Common myeloid progenitor, CD34-positive (primary cell): ENCODE measurements around the gene CAMK2A.

ENCODE experiments used
- CTCF ChIA-PET: fragments of 350-600 bp; sonication (Branson Sonifier 250); formaldehyde crosslinking; loops from one replicate; lab custom pipeline; 2021; ENCODE audit warnings: antibody characterized with exemption; lab: Charles Lee
- POLR2A ChIA-PET: fragments of 350-600 bp; sonication (Branson Sonifier 250); formaldehyde crosslinking; loops from one replicate; lab custom pipeline; 2021; ENCODE audit warnings: antibody characterized with exemption; lab: Charles Lee
- DNase-seq, 3 donors: peaks; one replicate each; pipeline versions ENCODE4 v3.0.0 to v3.0.0-alpha.2; 2013
- H3K27ac ChIP-seq, 2 experiments: 1 replicate in 1 of 2; 2 replicates in 1 of 2; pipeline ENCODE4 v1.7.0; 2013; ENCODE audit warnings: inconsistent platforms in 2 of 2, low read length in 2 of 2, mild to moderate bottlenecking in 2 of 2, low read depth in 1 of 2, moderate library complexity in 1 of 2; ENCODE audit not compliant: severe bottlenecking in 2 of 2, insufficient read depth in 1 of 2, poor library complexity in 1 of 2
- H3K27me3 ChIP-seq, 5 experiments: replicated peaks in 2 of 5; 1 replicate in 3 of 5; 2 replicates in 2 of 5; pipeline versions ENCODE4 v1.6.1 to v1.7.0; 2013; ENCODE audit warnings: low read length in 4 of 5, mild to moderate bottlenecking in 2 of 5, moderate library complexity in 2 of 5, inconsistent platforms in 1 of 5; ENCODE audit not compliant: insufficient read depth in 5 of 5, control insufficient read depth in 4 of 5
- H3K36me3 ChIP-seq, 4 experiments: 1 replicate in 2 of 4; 2 replicates in 2 of 4; pipeline versions ENCODE4 v1.6.1 to v1.7.0; 2013; ENCODE audit warnings: low read length in 3 of 4, control low read depth in 1 of 4, mild to moderate bottlenecking in 1 of 4; ENCODE audit not compliant: control insufficient read depth in 4 of 4, insufficient read depth in 4 of 4
- H3K4me1 ChIP-seq, 4 experiments: 1 replicate in 3 of 4; 2 replicates in 1 of 4; pipeline versions ENCODE4 v1.6.1 to v1.7.1; 2013; ENCODE audit warnings: low read length in 3 of 4, mild to moderate bottlenecking in 3 of 4, control low read depth in 1 of 4, inconsistent platforms in 1 of 4, moderate library complexity in 1 of 4; ENCODE audit not compliant: control insufficient read depth in 4 of 4, insufficient read depth in 4 of 4; ENCODE audit errors: control extremely low read depth in 1 of 4
- H3K4me3 ChIP-seq, 7 experiments: 1 replicate in 4 of 7; 2 replicates in 3 of 7; pipeline versions ENCODE4 v1.5.1 to v1.7.0; 2013; ENCODE audit warnings: mild to moderate bottlenecking in 7 of 7, low read length in 6 of 7, moderate library complexity in 6 of 7, inconsistent platforms in 2 of 7, low read depth in 2 of 7, control low read depth in 1 of 7; ENCODE audit not compliant: insufficient read depth in 4 of 7, control insufficient read depth in 1 of 7; ENCODE audit errors: extremely low read depth in 1 of 7
- H3K9me3 ChIP-seq, 5 experiments: 1 replicate in 4 of 5; 2 replicates in 1 of 5; pipeline versions ENCODE4 v1.6.1 to v1.7.1; 2013; ENCODE audit warnings: low read length in 4 of 5, mild to moderate bottlenecking in 2 of 5, inconsistent platforms in 1 of 5, low read depth in 1 of 5, moderate library complexity in 1 of 5; ENCODE audit not compliant: control insufficient read depth in 4 of 5, insufficient read depth in 2 of 5; ENCODE audit errors: control extremely low read depth in 1 of 5
- WGBS: methylation state at CpG from one replicate; pipeline ENCODE4 v1.1.5; 2013; ENCODE audit not compliant: insufficient coverage; 5-methylcytosine and 5-hydroxymethylcytosine counted together

The CAMK2A gene

GRCh38 chr5:150291388-150292385 is 2.1 kb upstream of the CAMK2A start:
- 94% methylated on average over 6 of the region's 13 CpGs for WGBS

GRCh38 chr5:150288791-150289190 is 782 bp downstream of the CAMK2A start:
- no peak for DNase-seq
- Histone ChIP-seq H3K27me3 (peaks cover 0 to 11% (median 1%) of the 10 kb centered on the region in 5 experiments), H3K27ac (no peak overlapping the region), H3K4me3 (no peak overlapping the region), H3K36me3 (no peaks in the 10 kb centered on the region), H3K4me1 (peaks cover 0 to 2% (median 0%) of the 10 kb centered on the region in 4 experiments), H3K9me3 (no peaks in the 10 kb centered on the region)
- ChIA-PET POLR2A (no interaction called here), CTCF (interaction anchor here (0.8 to 1.6 kb wide), 4 partner anchors 11 to 62 kb away, joined by 3 to 4 read pairs (median 4); no protein-coding TSS in a partner anchor)
- WGBS: 100% methylated on average over 1 of the region's 6 CpGs

More at GRCh38 chr5:150291388-150292385, 2.1 kb upstream of the CAMK2A start:
- Histone ChIP-seq H3K36me3 (no peaks in the 10 kb centered on the region), H3K9me3 (no peaks in the 10 kb centered on the region), H3K4me3 (no peak overlapping the region), H3K27me3 (peaks cover 0 to 11% (median 1%) of the 10 kb centered on the region in 5 experiments), H3K27ac (no peak overlapping the region), H3K4me1 (peaks cover 0 to 2% (median 0%) of the 10 kb centered on the region in 4 experiments)
- ChIA-PET POLR2A (no interaction called here), CTCF (interaction anchor here (0.6 to 1.5 kb wide), 2 partner anchors 17 to 74 kb away, joined by 3 to 4 read pairs; no protein-coding TSS in a partner anchor)
- DNase-seq: no peak

DNA sequence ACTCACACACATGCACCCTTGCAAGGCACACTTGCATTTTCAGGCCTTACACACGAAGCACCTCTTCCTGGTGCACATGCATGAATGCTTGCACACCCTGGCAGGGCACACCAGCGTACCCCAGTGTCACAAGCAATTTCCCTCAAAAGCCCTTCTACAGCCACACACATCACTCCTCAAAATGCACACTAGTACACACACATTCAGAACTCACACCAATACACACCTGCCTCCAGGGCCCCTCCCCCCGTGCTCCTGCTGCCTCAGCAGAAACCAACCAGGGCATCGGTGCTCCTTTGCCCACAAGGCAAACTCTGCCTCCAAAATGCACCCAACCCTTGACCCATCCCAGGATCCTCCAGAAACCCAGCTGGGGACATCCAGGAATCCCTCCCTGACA is 1.2 kb downstream of the CAMK2A start:
- DNase-seq: no peak
- Histone ChIP-seq H3K27me3 (peaks cover 0 to 11% (median 1%) of the 10 kb centered on the region in 5 experiments), H3K4me1 (peaks cover 0 to 2% (median 0%) of the 10 kb centered on the region in 4 experiments), H3K4me3 (no peak overlapping the region), H3K9me3 (no peaks in the 10 kb centered on the region), H3K27ac (no peak overlapping the region), H3K36me3 (no peaks in the 10 kb centered on the region)
- POLR2A ChIA-PET: no interaction called here
- CTCF ChIA-PET: interaction anchor here (0.8 to 1.6 kb wide), 4 partner anchors 11 to 62 kb away, joined by 3 to 4 read pairs (median 4); no protein-coding TSS in a partner anchor
- 96% methylated on average over 4 of the region's 4 CpGs for WGBS

DNA sequence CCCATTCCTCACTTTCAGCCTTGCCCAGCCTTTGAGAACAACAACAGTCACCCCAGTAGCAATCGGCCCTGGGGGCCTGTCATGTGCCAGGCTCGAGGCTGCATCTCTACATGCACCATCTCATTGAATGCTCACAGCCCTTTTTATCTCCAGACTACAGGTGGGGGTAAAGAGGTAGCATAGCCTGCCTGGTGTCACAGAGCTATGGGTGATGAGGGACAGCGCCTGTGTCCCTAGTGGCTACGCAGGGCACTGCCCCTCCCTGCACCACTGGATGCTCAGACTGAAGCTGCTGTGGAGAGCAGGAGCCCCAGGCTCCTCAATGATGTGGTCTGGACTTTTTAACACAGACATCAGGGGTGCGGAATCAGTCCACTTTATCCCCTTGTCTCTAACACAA is 2.8 kb downstream of the CAMK2A start:
- peaks cover 0 to 11% (median 1%) of the 10 kb centered on the region in 5 experiments for H3K27me3 ChIP-seq
- ChIA-PET POLR2A (no interaction called here), CTCF (interaction anchor here (1.0 kb wide), 2 partner anchors 12 to 14 kb away, joined by 3 to 4 read pairs; no protein-coding TSS in a partner anchor)
- no peaks in the 10 kb centered on the region for H3K9me3 ChIP-seq
- H3K27ac ChIP-seq: no peak overlapping the region
- 88% methylated on average over 3 of the region's 5 CpGs for WGBS
- H3K36me3 ChIP-seq: no peaks in the 10 kb centered on the region
- no peak overlapping the region for H3K4me3 ChIP-seq
- peak; percentile 23 to 44 (median 34) for DNase-seq
- H3K4me1 ChIP-seq: peaks cover 0 to under 1% (median 0%) of the 10 kb centered on the region in 4 experiments

DNA sequence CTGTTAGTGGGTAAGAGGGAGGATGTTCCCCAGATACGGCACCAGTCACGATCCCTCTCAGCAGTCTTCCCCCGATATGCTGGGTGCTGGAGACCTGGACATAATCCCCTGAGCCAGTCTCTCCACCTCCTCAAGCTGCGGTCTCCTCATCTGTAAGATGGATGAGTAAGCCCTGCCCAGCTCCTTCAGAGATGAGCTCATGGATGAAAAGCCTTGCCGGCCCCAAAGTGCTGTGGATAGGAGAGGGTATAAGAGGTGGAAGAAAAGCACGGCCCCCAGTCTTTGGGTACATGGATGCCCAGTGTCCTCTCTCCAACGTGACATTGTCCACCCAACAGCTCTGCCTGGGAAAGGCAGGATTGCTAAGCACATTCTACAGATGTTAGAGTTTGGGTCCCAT is 4.5 kb downstream of the CAMK2A start:
- Histone ChIP-seq H3K9me3 (no peaks in the 10 kb centered on the region), H3K4me1 (peaks cover 0 to 2% (median 0%) of the 10 kb centered on the region in 4 experiments), H3K27me3 (peaks cover 0 to 6% (median 1%) of the 10 kb centered on the region in 5 experiments), H3K4me3 (no peak overlapping the region), H3K27ac (no peak overlapping the region), H3K36me3 (no peaks in the 10 kb centered on the region)
- DNase-seq: no peak
- CTCF ChIA-PET: interaction anchor here (1.4 kb wide), 1 partner anchor 18 kb away, joined by 3 read pairs; the partner anchor contains the start of gene ARSI
- 95% methylated on average over 4 of the region's 7 CpGs for WGBS
- POLR2A ChIA-PET: no interaction called here

DNA sequence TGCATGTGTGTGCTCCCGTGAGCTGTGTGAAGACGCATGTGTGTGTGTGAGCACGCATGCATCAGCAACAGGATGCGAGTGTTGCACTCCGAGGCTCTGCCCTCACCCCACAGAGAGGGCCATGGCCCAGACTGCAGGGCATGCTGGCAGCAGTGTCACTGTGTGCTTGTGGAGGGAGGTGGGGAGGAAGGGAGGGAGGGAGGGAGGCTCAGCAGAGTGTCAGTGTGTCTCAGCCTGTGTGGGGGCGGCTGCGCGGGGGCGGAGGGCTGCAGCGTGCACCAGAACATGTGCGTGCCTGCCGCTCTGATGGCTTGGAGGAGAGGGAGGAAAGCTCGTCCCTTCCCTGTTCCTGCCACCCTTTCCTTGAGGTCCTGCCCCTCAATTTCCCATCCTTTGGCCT is 5.3 kb downstream of the CAMK2A start:
- Histone ChIP-seq H3K27ac (no peak overlapping the region), H3K4me1 (peaks cover 1 to 10% (median 5%) of the 10 kb centered on the region in 4 experiments), H3K4me3 (no peak overlapping the region), H3K36me3 (no peaks in the 10 kb centered on the region), H3K27me3 (peaks cover 0 to 3% (median under 1%) of the 10 kb centered on the region in 5 experiments), H3K9me3 (no peaks in the 10 kb centered on the region)
- ChIA-PET CTCF (interaction anchor here (1.4 kb wide), 1 partner anchor 19 kb away, joined by 3 read pairs; the partner anchor contains the start of gene ARSI), POLR2A (no interaction called here)
- WGBS: 96% methylated on average over 12 of the region's 13 CpGs
- DNase-seq: no peak
